B cell (primary cell): ENCODE results near the gene KIAA0753. TPM values are rescaled to one million over a fixed set of nuclear protein-coding genes. Genes with fewer than 3 reads are reported as not detected.
"Not testable (repeated sequence)": the region's sequence is repeated elsewhere in the genome, so short reads cannot be mapped to it uniquely, and the experiment has no call there.

Source experiments
- ATAC-seq: fragments of 200-7000 bp; cut with Tn5 transposase; one replicate; pipeline ENCODE4 v1.10.0; 2021; ENCODE audit warnings: low read depth, mild to moderate bottlenecking, moderate number of reproducible peaks, moderate library complexity
- CTCF ChIA-PET: fragments of 350-600 bp; sonication (Branson Sonifier 250); formaldehyde crosslinking; loops from one replicate; lab custom pipeline; 2021; ENCODE audit warnings: antibody characterized with exemption, inconsistent platforms; lab: Charles Lee
- POLR2A ChIA-PET: fragments of 350-600 bp; sonication (Branson Sonifier 250); formaldehyde crosslinking; loops from one replicate; lab custom pipeline; 2021; ENCODE audit warnings: antibody characterized with exemption; lab: Charles Lee
- DNase-seq: peaks from one replicate; pipeline ENCODE4 v3.0.0; 2013
- H2AFZ ChIP-seq: 2 replicates; pipeline ENCODE4 v1.6.1; 2012; ENCODE audit warnings: mild to moderate bottlenecking, low read depth, low read length; ENCODE audit not compliant: insufficient read depth, poor library complexity, severe bottlenecking
- H3K27ac ChIP-seq, 2 donors: 1 replicate in 1 of 2; 2 replicates in 1 of 2; pipeline ENCODE4 v1.5.1; 2012 to 2013; ENCODE audit warnings: low read length in 2 of 2, mild to moderate bottlenecking in 2 of 2, moderate library complexity in 1 of 2
- H3K27me3 ChIP-seq, 4 experiments: fragments of 200-600 bp in 1 of 4; sonication (generic) in 1 of 4; replicated peaks in 1 of 4; 1 replicate in 2 of 4; 2 replicates in 2 of 4; pipeline versions ENCODE4 v1.6.1 to v1.7.0; 2013 to 2016; ENCODE audit warnings: low read length in 3 of 4, mild to moderate bottlenecking in 2 of 4, mixed read lengths in 1 of 4, moderate library complexity in 1 of 4; ENCODE audit not compliant: insufficient read depth in 4 of 4, control insufficient read depth in 3 of 4; ENCODE audit errors: control extremely low read depth in 1 of 4
- H3K36me3 ChIP-seq, 2 experiments: replicated peaks in 1 of 2; 1 replicate in 1 of 2; 2 replicates in 1 of 2; pipeline versions ENCODE4 v1.6.1 to v1.7.1; 2013; ENCODE audit warnings: low read length in 1 of 2; ENCODE audit not compliant: insufficient read depth in 2 of 2, control insufficient read depth in 1 of 2; ENCODE audit errors: control extremely low read depth in 1 of 2, extremely low read depth in 1 of 2
- H3K4me1 ChIP-seq, 2 donors: fragments of 200-600 bp in 1 of 2; sonication (generic) in 1 of 2; 1 replicate in 1 of 2; 2 replicates in 1 of 2; pipeline versions ENCODE4 v1.5.1 to v1.6.1; 2013 to 2017; ENCODE audit warnings: low read length in 2 of 2; ENCODE audit not compliant: control insufficient read depth in 2 of 2, insufficient read depth in 2 of 2
- H3K4me2 ChIP-seq: replicated peaks from 2 replicates; pipeline ENCODE3; 2012; ENCODE audit warnings: mild to moderate bottlenecking, low read depth, low read length; ENCODE audit not compliant: poor library complexity, severe bottlenecking
- H3K4me3 ChIP-seq, 5 experiments: fragments of 200-600 bp in 1 of 5; sonication (generic) in 1 of 5; 1 replicate in 3 of 5; 2 replicates in 2 of 5; pipeline versions ENCODE4 v1.5.1 to v1.7.0; 2011 to 2016; ENCODE audit warnings: low read length in 4 of 5, mild to moderate bottlenecking in 4 of 5, low read depth in 2 of 5, control low read depth in 1 of 5, moderate library complexity in 1 of 5; ENCODE audit not compliant: insufficient read depth in 1 of 5; ENCODE audit errors: control extremely low read depth in 1 of 5, extremely low read depth in 1 of 5
- H3K79me2 ChIP-seq: fragments of 200-600 bp; sonication (generic); one replicate; pipeline ENCODE4 v1.6.0; 2016; ENCODE audit warnings: low read length; ENCODE audit not compliant: control insufficient read depth, insufficient read depth
- H3K9ac ChIP-seq: fragments of 200-600 bp; sonication (generic); 2 replicates; pipeline ENCODE4 v1.6.1; 2017; ENCODE audit warnings: mild to moderate bottlenecking, low read length, moderate library complexity
- H3K9me3 ChIP-seq, 3 donors: one replicate each; pipeline versions ENCODE4 v1.6.1 to v1.7.1; 2013; ENCODE audit warnings: low read length in 2 of 3; ENCODE audit not compliant: control insufficient read depth in 2 of 3, insufficient read depth in 1 of 3; ENCODE audit errors: control extremely low read depth in 1 of 3
- H4K20me1 ChIP-seq: 2 replicates; pipeline ENCODE4 v1.6.0; 2012; ENCODE audit warnings: mild to moderate bottlenecking, low read length; ENCODE audit not compliant: insufficient read depth, control insufficient read depth, poor library complexity, severe bottlenecking
- H3K27ac Mint-ChIP-seq: one replicate; pipeline ENCODE4 v1.8.0; 2021; ENCODE audit warnings: mixed read lengths
- H3K27me3 Mint-ChIP-seq: one replicate; pipeline ENCODE4 v1.8.0; 2021; ENCODE audit warnings: mixed read lengths
- H3K4me1 Mint-ChIP-seq: one replicate; pipeline ENCODE4 v1.8.0; 2021; ENCODE audit warnings: mixed read lengths
- H3K4me3 Mint-ChIP-seq: one replicate; pipeline ENCODE4 v1.8.0; 2021; ENCODE audit warnings: mixed read lengths
- H3K9me3 Mint-ChIP-seq: one replicate; pipeline ENCODE4 v1.8.0; 2022; ENCODE audit warnings: mixed read lengths; ENCODE audit not compliant: insufficient read depth
- EZH2 ChIP-seq: IDR thresholded peaks from 2 replicates; pipeline ENCODE4 v1.6.1; 2012; ENCODE audit warnings: borderline replicate concordance, low read depth, mild to moderate bottlenecking, moderate library complexity, low read length; ENCODE audit not compliant: insufficient read depth, poor library complexity, severe bottlenecking
- WGBS: methylation state at CpG from one replicate; pipeline ENCODE4 v1.1.5; 2013; ENCODE audit warnings: missing lambda C conversion rate; ENCODE audit not compliant: insufficient coverage; 5-methylcytosine and 5-hydroxymethylcytosine counted together
- intact Hi-C: fragments of 100-400 bp; cut with micrococcal nuclease; formaldehyde crosslinking; loops from one replicate; pipeline ENCODE4 v1.10.0; 2022
- polyA plus RNA-seq: library from polyadenylated mRNA; depleted of rRNA; stranded (reverse); fragments of >200 nt; gene quantifications from 2 replicates; pipeline ENCODE4 v1.2.3, GENCODE V29; 2012
- total RNA-seq, 2 donors: library from RNA; stranded (reverse); fragments of 120-200 nt in 1 of 2; gene quantifications; 1 replicate in 1 of 2; 2 replicates in 1 of 2; pipeline versions ENCODE4 v1.2.3 to v1.2.4, GENCODE V29; 2013 to 2022
- TF ChIP-seq, protein P1 (sequence below): fragments of 200-600 bp; IDR thresholded peaks from one replicate; pipeline ENCODE4 v1.8.0; 2022; ENCODE audit warnings: antibody characterized with exemption, mild to moderate bottlenecking

Gene KIAA0753
- total and polyA plus RNA-seq, 2 donors (not counting 1 experiment from before 2014, with no cell fraction given): 6.3 to 29.1 TPM

- H2AFZ ChIP-seq, H3K9me3 Mint-ChIP-seq, ATAC-seq, H4K20me1 ChIP-seq, H3K9me3 ChIP-seq, H3K27ac ChIP-seq, H3K27me3 ChIP-seq, H3K4me2 ChIP-seq, H3K27me3 Mint-ChIP-seq, CTCF ChIA-PET, POLR2A ChIA-PET, H3K36me3 ChIP-seq: not testable (repeated sequence)
- Histone ChIP-seq H3K79me2 (peaks cover 21% of the 10 kb centered on the region), H3K4me1 (peaks cover 43 to 74% of the 10 kb centered on the region in 2 donors), H3K4me3 (peak overlapping the region in 2 of 5 experiments; percentile 38 to 39), H3K9ac (peak overlapping the region; percentile 27)
- DNase-seq: peak; percentile 7
- H3K4me1 Mint-ChIP-seq: peaks cover 70% of the 10 kb centered on the region
- H3K4me3 Mint-ChIP-seq: peak overlapping the region; percentile 82
- 3% methylated on average over 7 of the region's 41 CpGs for WGBS
- intact Hi-C loops: loop anchor here (2.0 to 10.0 kb wide), 4 partner anchors 15 to 1179 kb away; partner anchors contain the start of genes DERL2, KDM6B, KIAA0753 and MIS12
- peak overlapping the region; percentile 74 for H3K27ac Mint-ChIP-seq
Observed at GRCh38 chr17:6655732-6656361, 15.3 kb upstream of the KIAA0753 start.

DNA sequence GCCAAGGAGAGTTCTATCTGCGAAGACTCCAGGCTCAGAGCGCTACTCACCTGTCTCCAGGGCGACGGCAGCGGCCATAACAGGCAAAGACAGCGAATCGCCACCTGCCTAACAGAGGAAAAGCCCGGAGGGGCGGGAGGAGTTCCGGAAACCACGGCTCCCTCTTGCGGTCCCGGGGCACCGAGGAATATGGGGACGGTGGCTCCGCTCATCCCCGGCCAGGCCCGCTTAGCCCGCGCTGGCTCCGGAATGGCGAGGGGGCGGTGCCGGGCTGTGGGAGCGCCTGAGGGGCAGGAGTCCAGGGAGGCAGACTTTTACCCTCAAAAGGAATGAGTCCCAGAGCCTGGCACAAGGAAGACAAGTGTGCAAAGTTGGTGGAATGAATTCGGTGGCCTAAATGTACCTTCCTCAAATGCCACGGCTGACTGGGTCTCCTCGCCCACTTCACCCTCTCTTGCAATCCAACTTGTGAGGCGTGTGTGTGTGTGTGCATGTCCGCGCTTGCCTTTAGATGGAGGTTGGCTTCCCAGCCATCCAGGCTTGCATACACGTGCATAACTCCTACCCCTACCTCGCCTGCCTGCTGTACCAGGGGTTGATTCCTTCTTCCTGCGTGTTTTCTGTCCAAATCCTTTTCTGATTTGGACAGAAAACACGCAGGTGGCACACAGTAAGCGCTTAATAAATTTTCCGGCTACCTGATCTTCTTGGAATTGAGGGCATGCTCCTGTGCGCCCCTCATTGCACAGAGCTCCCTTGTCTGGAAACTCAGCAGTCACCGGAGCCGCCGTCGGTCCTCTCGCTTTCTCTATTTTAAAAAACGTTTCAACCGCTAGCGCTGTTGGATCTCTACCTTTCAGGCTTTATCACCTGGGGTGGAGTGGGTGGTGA lies 14.6 kb upstream of the KIAA0753 start:
- intact Hi-C loops: loop anchor here (5.0 to 10.0 kb wide), 4 partner anchors 1032 to 1180 kb away; partner anchors contain the start of genes DERL2, KDM6B, MIS12 and NLRP1
- Histone ChIP-seq H3K27me3 (no peaks in the 10 kb centered on the region), H3K4me1 (peaks cover 41 to 74% of the 10 kb centered on the region in 2 donors), H3K9ac (peak overlapping the region; percentile 27), H4K20me1 (peaks cover 2% of the 10 kb centered on the region), H3K79me2 (peaks cover 21% of the 10 kb centered on the region), H3K36me3 (no peaks in the 10 kb centered on the region), H2AFZ (no peak overlapping the region), H3K4me3 (peak overlapping the region in 2 of 5 experiments; percentile 38 to 39), H3K4me2 (peak overlapping the region; percentile 47), H3K9me3 (peaks cover 0 to 9% (median 0%) of the 10 kb centered on the region in 3 donors), H3K27ac (no peak overlapping the region)
- no peak for ATAC-seq
- no peaks in the 10 kb centered on the region for H3K9me3 Mint-ChIP-seq
- CTCF ChIA-PET: no interaction called here
- POLR2A ChIA-PET: no interaction called here
- peaks cover 68% of the 10 kb centered on the region for H3K4me1 Mint-ChIP-seq
- H3K27ac Mint-ChIP-seq: peak overlapping the region; percentile 32
- WGBS: 51% methylated on average over 37 of the region's 46 CpGs
- peak; percentile 37 for DNase-seq
- H3K4me3 Mint-ChIP-seq: peak overlapping the region; percentile 76
- no peaks in the 10 kb centered on the region for H3K27me3 Mint-ChIP-seq
- TF ChIP-seq, protein P1, sequence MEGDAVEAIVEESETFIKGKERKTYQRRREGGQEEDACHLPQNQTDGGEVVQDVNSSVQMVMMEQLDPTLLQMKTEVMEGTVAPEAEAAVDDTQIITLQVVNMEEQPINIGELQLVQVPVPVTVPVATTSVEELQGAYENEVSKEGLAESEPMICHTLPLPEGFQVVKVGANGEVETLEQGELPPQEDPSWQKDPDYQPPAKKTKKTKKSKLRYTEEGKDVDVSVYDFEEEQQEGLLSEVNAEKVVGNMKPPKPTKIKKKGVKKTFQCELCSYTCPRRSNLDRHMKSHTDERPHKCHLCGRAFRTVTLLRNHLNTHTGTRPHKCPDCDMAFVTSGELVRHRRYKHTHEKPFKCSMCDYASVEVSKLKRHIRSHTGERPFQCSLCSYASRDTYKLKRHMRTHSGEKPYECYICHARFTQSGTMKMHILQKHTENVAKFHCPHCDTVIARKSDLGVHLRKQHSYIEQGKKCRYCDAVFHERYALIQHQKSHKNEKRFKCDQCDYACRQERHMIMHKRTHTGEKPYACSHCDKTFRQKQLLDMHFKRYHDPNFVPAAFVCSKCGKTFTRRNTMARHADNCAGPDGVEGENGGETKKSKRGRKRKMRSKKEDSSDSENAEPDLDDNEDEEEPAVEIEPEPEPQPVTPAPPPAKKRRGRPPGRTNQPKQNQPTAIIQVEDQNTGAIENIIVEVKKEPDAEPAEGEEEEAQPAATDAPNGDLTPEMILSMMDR: no peak
- no peak for TF ChIP-seq EZH2
